ENCODE data around the gene MRPS22. TPM values are rescaled to one million over a fixed set of nuclear protein-coding genes. Genes with fewer than 3 reads are reported as not detected.

Gene MRPS22
- total and polyA plus RNA-seq, 2 of the 8 experiments (the other 6 are each of a cell fraction or from before 2014, with no cell fraction given), result 28.3 to 45.8 TPM

DNA sequence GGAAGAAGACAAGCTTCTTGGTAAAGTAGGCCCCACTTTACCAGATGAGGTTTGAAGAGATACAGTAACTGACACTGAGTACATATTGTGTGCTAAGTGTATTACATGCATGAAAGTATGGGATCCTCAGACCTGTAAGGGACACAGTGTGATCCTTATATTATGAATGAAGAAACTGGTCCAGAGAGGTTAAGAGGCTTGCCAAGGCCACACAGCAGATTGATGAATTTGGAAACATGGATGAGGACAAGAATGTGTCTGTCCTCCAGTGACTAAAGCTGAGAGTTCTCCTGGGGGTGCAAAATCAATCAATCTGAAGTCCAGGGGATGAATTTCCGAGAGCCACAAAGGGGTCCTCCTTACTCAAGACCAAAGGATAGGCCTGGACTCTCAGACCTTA lies 31.4 kb upstream of the MRPS22 start (continued):
- TF ChIP-seq, protein P1, sequence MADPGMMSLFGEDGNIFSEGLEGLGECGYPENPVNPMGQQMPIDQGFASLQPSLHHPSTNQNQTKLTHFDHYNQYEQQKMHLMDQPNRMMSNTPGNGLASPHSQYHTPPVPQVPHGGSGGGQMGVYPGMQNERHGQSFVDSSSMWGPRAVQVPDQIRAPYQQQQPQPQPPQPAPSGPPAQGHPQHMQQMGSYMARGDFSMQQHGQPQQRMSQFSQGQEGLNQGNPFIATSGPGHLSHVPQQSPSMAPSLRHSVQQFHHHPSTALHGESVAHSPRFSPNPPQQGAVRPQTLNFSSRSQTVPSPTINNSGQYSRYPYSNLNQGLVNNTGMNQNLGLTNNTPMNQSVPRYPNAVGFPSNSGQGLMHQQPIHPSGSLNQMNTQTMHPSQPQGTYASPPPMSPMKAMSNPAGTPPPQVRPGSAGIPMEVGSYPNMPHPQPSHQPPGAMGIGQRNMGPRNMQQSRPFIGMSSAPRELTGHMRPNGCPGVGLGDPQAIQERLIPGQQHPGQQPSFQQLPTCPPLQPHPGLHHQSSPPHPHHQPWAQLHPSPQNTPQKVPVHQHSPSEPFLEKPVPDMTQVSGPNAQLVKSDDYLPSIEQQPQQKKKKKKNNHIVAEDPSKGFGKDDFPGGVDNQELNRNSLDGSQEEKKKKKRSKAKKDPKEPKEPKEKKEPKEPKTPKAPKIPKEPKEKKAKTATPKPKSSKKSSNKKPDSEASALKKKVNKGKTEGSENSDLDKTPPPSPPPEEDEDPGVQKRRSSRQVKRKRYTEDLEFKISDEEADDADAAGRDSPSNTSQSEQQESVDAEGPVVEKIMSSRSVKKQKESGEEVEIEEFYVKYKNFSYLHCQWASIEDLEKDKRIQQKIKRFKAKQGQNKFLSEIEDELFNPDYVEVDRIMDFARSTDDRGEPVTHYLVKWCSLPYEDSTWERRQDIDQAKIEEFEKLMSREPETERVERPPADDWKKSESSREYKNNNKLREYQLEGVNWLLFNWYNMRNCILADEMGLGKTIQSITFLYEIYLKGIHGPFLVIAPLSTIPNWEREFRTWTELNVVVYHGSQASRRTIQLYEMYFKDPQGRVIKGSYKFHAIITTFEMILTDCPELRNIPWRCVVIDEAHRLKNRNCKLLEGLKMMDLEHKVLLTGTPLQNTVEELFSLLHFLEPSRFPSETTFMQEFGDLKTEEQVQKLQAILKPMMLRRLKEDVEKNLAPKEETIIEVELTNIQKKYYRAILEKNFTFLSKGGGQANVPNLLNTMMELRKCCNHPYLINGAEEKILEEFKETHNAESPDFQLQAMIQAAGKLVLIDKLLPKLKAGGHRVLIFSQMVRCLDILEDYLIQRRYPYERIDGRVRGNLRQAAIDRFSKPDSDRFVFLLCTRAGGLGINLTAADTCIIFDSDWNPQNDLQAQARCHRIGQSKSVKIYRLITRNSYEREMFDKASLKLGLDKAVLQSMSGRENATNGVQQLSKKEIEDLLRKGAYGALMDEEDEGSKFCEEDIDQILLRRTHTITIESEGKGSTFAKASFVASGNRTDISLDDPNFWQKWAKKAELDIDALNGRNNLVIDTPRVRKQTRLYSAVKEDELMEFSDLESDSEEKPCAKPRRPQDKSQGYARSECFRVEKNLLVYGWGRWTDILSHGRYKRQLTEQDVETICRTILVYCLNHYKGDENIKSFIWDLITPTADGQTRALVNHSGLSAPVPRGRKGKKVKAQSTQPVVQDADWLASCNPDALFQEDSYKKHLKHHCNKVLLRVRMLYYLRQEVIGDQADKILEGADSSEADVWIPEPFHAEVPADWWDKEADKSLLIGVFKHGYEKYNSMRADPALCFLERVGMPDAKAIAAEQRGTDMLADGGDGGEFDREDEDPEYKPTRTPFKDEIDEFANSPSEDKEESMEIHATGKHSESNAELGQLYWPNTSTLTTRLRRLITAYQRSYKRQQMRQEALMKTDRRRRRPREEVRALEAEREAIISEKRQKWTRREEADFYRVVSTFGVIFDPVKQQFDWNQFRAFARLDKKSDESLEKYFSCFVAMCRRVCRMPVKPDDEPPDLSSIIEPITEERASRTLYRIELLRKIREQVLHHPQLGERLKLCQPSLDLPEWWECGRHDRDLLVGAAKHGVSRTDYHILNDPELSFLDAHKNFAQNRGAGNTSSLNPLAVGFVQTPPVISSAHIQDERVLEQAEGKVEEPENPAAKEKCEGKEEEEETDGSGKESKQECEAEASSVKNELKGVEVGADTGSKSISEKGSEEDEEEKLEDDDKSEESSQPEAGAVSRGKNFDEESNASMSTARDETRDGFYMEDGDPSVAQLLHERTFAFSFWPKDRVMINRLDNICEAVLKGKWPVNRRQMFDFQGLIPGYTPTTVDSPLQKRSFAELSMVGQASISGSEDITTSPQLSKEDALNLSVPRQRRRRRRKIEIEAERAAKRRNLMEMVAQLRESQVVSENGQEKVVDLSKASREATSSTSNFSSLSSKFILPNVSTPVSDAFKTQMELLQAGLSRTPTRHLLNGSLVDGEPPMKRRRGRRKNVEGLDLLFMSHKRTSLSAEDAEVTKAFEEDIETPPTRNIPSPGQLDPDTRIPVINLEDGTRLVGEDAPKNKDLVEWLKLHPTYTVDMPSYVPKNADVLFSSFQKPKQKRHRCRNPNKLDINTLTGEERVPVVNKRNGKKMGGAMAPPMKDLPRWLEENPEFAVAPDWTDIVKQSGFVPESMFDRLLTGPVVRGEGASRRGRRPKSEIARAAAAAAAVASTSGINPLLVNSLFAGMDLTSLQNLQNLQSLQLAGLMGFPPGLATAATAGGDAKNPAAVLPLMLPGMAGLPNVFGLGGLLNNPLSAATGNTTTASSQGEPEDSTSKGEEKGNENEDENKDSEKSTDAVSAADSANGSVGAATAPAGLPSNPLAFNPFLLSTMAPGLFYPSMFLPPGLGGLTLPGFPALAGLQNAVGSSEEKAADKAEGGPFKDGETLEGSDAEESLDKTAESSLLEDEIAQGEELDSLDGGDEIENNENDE (IDR thresholded peaks at IDR 0.05; ENCODE audit: insufficient replicate concordance, low read length), result no peak
- no peak for TF ChIP-seq POLR2A (IDR thresholded peaks at IDR 0.05; ENCODE audit: control extremely low read depth in 1 of 2, low read depth in 2 of 2, low read length in 2 of 2)
- no peak for TF ChIP-seq CTBP2 (IDR thresholded peaks at IDR 0.05; ENCODE audit: borderline replicate concordance, insufficient read depth, insufficient read length, low read length)
- no peak for TF ChIP-seq ASH2L (IDR thresholded peaks at IDR 0.05; ENCODE audit: low read length)
- no peak for TF ChIP-seq EGR1 (IDR thresholded peaks at IDR 0.05; ENCODE audit: borderline replicate concordance, low read depth, low read length)
- TF ChIP-seq SP2 (IDR thresholded peaks at IDR 0.05; ENCODE audit: low read length), result no peak
- TF ChIP-seq BRCA1 (IDR thresholded peaks at IDR 0.05; ENCODE audit: low read depth, low read length), result no peak
- TF ChIP-seq, protein P2, sequence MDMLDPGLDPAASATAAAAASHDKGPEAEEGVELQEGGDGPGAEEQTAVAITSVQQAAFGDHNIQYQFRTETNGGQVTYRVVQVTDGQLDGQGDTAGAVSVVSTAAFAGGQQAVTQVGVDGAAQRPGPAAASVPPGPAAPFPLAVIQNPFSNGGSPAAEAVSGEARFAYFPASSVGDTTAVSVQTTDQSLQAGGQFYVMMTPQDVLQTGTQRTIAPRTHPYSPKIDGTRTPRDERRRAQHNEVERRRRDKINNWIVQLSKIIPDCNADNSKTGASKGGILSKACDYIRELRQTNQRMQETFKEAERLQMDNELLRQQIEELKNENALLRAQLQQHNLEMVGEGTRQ (IDR thresholded peaks at IDR 0.05; ENCODE audit: low read length), result no peak

All from H1 (cell line).